ENCODE measurements around the gene PYGO2. TPM values are rescaled to one million over a fixed set of nuclear protein-coding genes. Genes with fewer than 3 reads are reported as not detected.
"Not testable (repeated sequence)": the region's sequence is repeated elsewhere in the genome, so short reads cannot be mapped to it uniquely, and the experiment has no call there.

The PYGO2 gene
- total and polyA plus RNA-seq, 2 experiments from 2014 or later = 45.3 to 45.6 TPM

DNA sequence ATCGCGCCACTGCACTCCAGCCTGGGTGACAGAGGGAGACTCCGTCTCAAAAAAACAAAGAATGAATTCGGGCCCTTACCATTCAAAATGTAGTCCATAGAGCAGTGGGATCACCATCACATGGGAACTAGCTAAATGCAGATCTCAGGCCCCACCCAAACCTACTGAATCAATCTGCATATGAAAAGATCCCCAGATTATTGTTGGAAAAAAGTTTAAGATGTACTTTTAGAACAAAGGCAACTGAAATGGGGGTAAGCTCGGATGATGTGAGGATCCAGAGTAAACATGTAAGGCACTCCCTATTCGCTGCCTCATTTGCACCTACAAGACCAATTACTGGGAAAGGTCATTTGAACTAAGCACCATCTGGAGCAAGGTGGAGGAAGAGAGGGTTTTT is 20.8 kb upstream of the PYGO2 start:
- H3K9me3 ChIP-seq (ENCODE audit: low read depth) = no peaks in the 10 kb centered on the region
- no peak overlapping the region for H3K27ac ChIP-seq
- peak overlapping the region; percentile 33 for H3K4me3 ChIP-seq
- no peaks in the 10 kb centered on the region for H3K27me3 ChIP-seq
- TF ChIP-seq, protein P1, sequence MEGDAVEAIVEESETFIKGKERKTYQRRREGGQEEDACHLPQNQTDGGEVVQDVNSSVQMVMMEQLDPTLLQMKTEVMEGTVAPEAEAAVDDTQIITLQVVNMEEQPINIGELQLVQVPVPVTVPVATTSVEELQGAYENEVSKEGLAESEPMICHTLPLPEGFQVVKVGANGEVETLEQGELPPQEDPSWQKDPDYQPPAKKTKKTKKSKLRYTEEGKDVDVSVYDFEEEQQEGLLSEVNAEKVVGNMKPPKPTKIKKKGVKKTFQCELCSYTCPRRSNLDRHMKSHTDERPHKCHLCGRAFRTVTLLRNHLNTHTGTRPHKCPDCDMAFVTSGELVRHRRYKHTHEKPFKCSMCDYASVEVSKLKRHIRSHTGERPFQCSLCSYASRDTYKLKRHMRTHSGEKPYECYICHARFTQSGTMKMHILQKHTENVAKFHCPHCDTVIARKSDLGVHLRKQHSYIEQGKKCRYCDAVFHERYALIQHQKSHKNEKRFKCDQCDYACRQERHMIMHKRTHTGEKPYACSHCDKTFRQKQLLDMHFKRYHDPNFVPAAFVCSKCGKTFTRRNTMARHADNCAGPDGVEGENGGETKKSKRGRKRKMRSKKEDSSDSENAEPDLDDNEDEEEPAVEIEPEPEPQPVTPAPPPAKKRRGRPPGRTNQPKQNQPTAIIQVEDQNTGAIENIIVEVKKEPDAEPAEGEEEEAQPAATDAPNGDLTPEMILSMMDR (IDR thresholded peaks at IDR 0.05; ENCODE audit: low read depth, low read length) = no peak
- H3K36me3 ChIP-seq = no peaks in the 10 kb centered on the region
- H3K4me1 ChIP-seq (ENCODE audit: low read depth) = peaks cover 4% of the 10 kb centered on the region
- DNase-seq (ENCODE audit: low read depth in 1 of 2, low spot score in 1 of 2) = no peak

DNA sequence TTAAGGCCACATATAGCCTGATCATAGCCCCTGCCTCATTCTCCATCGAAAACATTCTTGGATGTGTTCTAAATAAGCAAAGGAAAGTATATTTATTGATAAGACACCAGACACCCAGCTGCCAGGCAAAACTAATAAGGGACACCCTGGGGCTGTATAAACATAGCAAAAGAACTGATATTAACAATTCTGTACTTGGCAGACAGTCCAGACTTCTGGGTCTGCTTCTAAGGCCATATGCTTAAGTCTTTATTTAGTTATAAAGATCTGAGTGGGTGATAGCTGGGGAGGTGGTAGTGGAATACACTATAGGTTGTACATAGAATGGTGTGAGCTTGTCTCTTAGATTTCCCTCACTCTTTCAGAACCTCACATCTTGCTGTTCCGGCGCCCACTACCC is 16.8 kb upstream of the PYGO2 start:
- Histone ChIP-seq H3K27me3 (no peaks in the 10 kb centered on the region), H3K4me1 (ENCODE audit: low read depth) (peaks cover 10% of the 10 kb centered on the region), H3K9me3 (ENCODE audit: low read depth) (no peaks in the 10 kb centered on the region), H3K27ac (no peak overlapping the region), H3K36me3 (no peaks in the 10 kb centered on the region), H3K4me3 (no peak overlapping the region)
- TF ChIP-seq, protein P1 (IDR thresholded peaks at IDR 0.05; ENCODE audit: low read depth, low read length) = no peak
- no peak for DNase-seq (ENCODE audit: low read depth in 1 of 2, low spot score in 1 of 2)

- not testable (repeated sequence) for DNase-seq (ENCODE audit: low read depth in 1 of 2, low spot score in 1 of 2); H3K27me3 ChIP-seq; H3K4me3 ChIP-seq; H3K36me3 ChIP-seq; H3K27ac ChIP-seq; H3K9me3 ChIP-seq (ENCODE audit: low read depth)
- peaks cover 16% of the 10 kb centered on the region for H3K4me1 ChIP-seq (ENCODE audit: low read depth)
Measured at GRCh38 chr1:154977762-154978161, 16.2 kb upstream of the PYGO2 start.

GRCh38 chr1:154975409-154976059 is 14.0 kb upstream of the PYGO2 start:
- H3K27me3 ChIP-seq = no peaks in the 10 kb centered on the region
- peaks cover 23% of the 10 kb centered on the region for H3K4me1 ChIP-seq (ENCODE audit: low read depth)

DNA sequence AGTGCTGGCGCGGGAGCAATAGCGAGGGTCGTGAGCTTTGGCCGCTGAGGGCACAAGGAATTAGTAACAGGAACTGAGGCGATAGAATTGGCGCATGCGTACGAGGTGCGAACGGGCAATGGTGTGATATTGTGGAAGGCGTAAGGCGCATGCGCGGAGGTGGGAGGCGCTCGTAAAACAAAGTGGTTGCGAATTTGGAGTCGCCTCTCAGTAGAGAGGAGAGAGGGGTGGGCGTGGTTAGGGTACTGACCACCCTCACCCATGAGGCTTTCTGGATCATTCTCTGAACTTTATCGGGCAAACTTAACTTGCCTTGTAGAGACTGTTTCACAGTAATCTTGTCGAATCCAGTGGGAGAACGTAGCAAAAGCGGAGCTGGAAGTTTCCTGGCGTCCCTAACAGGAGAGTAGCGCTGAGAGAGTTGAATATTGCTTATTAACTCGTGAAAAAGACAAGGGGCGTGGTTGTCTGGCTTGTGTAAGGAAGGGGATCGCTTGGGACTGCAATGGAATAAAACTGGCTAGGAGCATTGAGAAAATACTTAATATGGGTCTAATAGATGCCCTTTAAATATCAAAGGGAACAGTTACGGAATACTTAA is 13.3 kb upstream of the PYGO2 start:
- H3K27me3 ChIP-seq = no peaks in the 10 kb centered on the region
- TF ChIP-seq, protein P1 (IDR thresholded peaks at IDR 0.05; ENCODE audit: low read depth, low read length) = no peak
- H3K4me1 ChIP-seq (ENCODE audit: low read depth) = peaks cover 29% of the 10 kb centered on the region
- H3K27ac ChIP-seq = peak overlapping the region; percentile 98
- H3K4me3 ChIP-seq = peak overlapping the region; percentile 48
- H3K9me3 ChIP-seq (ENCODE audit: low read depth) = no peaks in the 10 kb centered on the region
- DNase-seq (ENCODE audit: low read depth in 1 of 2, low spot score in 1 of 2) = peak; percentile 97
- H3K36me3 ChIP-seq = no peaks in the 10 kb centered on the region

More at GRCh38 chr1:154975409-154976059, 14.0 kb upstream of the PYGO2 start:
- peak; percentile 44 to 73 for DNase-seq (ENCODE audit: low read depth in 1 of 2, low spot score in 1 of 2)
- Histone ChIP-seq H3K9me3 (ENCODE audit: low read depth) (no peaks in the 10 kb centered on the region), H3K27ac (peak overlapping the region; percentile 98), H3K36me3 (no peaks in the 10 kb centered on the region), H3K4me3 (peak overlapping the region; percentile 48)
- TF ChIP-seq, protein P1 (IDR thresholded peaks at IDR 0.05; ENCODE audit: low read depth, low read length) = no peak

GRCh38 chr1:154974102-154974807 is 12.7 kb upstream of the PYGO2 start, which contains the start of gene CKS1B:
CKS1B (plus strand) TSS chr1:154974681; CDS start chr1:154974746, 65 bp downstream.
- Histone ChIP-seq H3K4me1 (ENCODE audit: low read depth) (peaks cover 35% of the 10 kb centered on the region), H3K27ac (peak within 1 kb of the TSS; percentile 98), H3K9me3 (ENCODE audit: low read depth) (no peaks in the 10 kb centered on the region), H3K27me3 (no peaks in the 10 kb centered on the region), H3K36me3 (no peaks in the 10 kb centered on the region), H3K4me3 (peak within 1 kb of the TSS; percentile 48)
- TF ChIP-seq, protein P1 (IDR thresholded peaks at IDR 0.05; ENCODE audit: low read depth, low read length) = no peak
- peak; percentile 100 for DNase-seq (ENCODE audit: low read depth in 1 of 2, low spot score in 1 of 2)

Data from cardiac muscle cell (in vitro differentiated cells and primary cell).